M059J (cell line): ENCODE results near the gene FN1. TPM values are rescaled to one million over a fixed set of nuclear protein-coding genes. Genes with fewer than 3 reads are reported as not detected.

Experiments used
- DNase-seq: peaks from one replicate; pipeline ENCODE4 v3.0.0-alpha.2; 2012; ENCODE audit warnings: low read depth
- total RNA-seq: library from RNA; depleted of rRNA; stranded (reverse); fragments of >200 nt; shearing (Covaris generic); gene quantifications from 2 replicates; pipeline ENCODE4 v1.2.3, GENCODE V29; 2014

The FN1 gene
- total RNA-seq, 1 experiment from 2014 or later, result 990 TPM

DNA sequence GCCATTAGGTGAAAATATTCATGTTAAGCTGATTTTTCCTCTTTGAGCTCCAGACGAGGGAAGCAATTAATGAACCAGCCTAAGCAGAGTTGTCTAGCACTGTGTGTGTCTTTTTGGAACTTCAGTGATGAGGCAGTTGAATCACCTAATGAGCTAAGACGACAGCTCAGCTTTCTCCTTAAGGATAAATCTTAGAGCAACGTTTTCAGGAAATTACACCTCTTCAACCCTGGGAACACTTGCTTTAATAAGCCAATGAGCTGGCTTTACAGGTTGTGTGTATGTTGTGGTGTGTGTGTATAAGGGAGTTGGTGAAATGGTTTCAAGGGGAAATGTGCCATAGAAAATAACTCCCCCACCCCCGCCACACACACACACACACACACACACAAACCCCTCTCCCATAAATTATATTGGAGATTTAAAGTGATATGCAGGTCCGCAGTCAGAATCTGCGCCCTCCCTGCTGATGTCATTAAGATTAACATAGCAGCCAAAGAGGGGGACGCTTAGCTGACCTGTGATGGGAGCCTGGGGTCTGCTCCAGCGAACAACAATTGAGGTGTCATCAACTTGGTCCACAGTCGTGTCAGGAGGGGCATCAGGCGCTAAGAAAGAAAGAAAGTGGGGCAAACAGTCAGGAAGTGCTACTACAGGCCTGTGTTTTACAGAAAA is 28.1 kb downstream of the FN1 start:
- DNase-seq, result no peak

DNA sequence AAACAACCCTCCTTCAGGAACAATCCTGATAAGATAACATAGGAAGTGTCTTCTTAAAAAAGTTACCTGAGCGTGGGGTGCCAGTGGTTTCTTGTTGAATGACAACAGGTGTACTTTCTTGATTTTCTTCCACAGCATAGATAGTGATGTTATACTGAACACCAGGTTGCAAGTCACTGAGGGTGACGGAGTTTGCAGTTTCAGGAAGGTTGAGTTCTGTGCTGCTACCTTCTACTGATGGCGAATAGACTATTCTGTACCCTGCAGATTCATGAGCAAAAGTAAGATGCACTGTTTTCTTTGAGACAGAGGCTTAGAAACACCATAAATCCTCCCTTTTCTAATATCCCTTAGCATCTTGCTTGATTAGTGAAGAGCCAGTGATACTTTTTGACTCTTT is 28.8 kb downstream of the FN1 start:
- DNase-seq, result no peak

GRCh38 chr2:215405722-215406581 is 29.9 kb downstream of the FN1 start:
- DNase-seq, result no peak

DNA sequence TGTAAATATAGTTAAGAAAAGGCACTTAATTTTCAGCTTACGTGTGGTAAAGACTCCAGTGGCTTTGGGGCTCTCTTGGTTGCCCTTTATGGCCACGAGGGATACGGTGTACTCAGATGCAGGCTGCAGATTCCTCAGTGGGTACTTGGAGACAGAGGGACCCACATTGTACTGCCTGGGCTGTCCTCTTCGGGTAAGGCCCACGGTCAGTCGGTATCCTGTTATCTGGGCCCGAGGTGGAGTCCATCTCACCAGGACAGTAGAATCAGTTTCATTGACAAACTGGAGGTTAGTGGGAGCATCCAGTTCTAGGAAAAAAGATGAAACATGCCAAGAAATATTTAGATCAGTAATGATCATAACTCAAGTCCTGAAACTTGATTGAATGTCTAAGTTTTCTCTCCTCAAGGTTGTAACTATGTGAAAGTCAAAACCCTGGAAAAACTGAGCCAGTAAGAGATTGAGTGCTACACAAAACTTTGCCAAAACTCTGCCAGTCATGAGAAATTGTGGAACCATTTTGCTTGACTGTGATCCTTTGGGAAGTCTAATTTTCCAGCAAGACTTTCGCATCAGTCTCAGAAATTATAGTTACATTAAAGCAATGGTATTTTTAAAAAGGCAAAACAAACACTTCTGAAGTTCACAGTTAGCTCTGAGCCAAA is 31.4 kb downstream of the FN1 start:
- DNase-seq, result no peak

GRCh38 chr2:215403441-215404347 is 32.2 kb downstream of the FN1 start:
- DNase-seq, result no peak

- peak; percentile 97 for DNase-seq
Observed at GRCh38 chr2:215401896-215402379, 33.9 kb downstream of the FN1 start.

- DNase-seq, result no peak
Observed at GRCh38 chr2:215399067-215399716, 36.7 kb downstream of the FN1 start.

- no peak for DNase-seq
Observed at GRCh38 chr2:215397632-215398341, 38.1 kb downstream of the FN1 start.

- DNase-seq, result peak; percentile 67
Observed at GRCh38 chr2:215396595-215397313, 39.1 kb downstream of the FN1 start.

- no peak for DNase-seq
Observed at GRCh38 chr2:215395687-215396460, 40.0 kb downstream of the FN1 start.

DNA sequence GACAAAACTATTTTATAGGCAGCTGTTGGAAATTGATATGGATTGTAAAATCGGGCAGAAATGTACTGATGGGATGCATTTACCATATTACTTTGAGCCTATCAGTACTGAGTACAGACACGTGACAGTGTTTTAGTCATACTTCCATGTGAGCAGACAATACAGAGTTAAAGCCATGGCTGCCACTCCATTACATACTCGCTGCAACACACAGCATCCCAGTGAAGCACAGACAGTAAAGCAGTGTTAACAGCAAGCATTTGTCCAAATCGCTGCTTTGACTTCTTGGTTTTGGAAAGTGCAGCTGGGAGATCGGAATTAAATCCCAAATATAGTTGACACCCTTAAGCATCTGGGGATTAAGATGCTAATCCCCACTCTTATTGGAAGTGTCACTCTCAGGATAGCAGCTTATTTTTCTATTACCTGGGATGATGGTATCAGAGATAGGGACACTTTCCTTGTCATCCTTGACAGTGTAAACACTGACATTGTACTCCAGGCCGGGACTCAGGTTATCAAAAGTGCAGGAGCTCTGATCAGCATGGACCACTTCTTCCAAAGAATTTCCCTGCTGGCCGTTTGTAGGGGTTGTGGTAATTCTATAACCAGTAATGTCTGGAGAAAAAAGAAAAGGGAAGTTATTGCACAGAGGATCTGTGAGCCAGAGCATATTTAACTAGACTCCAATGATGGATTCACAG is 41.6 kb downstream of the FN1 start:
- DNase-seq, result no peak

GRCh38 chr2:215392687-215393270 is 43.1 kb downstream of the FN1 start:
- no peak for DNase-seq

- no peak for DNase-seq
Observed at GRCh38 chr2:215392164-215392563, 43.7 kb downstream of the FN1 start.

- no peak for DNase-seq
Observed at GRCh38 chr2:215391531-215391930, 44.3 kb downstream of the FN1 start.

GRCh38 chr2:215390550-215390913 is 45.3 kb downstream of the FN1 start:
- no peak for DNase-seq

DNA sequence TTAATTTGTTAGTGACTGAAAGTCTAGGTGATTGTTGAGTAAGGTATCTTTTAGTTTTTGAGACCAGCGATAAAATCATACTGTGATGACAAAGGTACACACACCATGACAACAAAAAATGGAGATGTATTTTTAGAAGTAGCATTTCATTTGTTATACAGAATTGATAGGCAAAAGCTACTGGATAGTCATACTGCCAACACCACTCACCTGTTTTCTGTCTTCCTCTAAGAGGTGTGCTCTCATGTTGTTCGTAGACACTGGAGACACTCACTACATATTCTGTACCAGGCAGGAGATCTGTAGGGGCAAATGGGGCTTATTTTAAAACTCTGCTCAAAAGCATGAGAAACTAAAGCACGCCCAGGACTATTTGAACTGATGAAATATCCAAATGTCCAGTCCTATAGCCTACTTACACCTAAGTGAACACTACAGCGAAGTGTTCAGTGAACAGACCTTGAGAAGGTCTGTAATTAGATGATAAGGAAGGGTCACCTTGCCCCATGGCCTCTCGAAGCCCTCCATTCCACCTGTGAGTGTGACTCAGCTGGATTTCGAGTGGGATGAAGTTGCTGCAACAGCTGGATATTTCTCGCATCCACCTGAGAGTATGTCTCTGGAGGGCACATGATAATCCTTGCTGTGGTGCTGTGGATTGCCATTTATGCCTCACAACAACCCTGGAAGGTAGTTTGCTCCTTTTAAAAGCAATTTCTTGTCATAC is 47.7 kb downstream of the FN1 start:
- DNase-seq, result no peak

DNA sequence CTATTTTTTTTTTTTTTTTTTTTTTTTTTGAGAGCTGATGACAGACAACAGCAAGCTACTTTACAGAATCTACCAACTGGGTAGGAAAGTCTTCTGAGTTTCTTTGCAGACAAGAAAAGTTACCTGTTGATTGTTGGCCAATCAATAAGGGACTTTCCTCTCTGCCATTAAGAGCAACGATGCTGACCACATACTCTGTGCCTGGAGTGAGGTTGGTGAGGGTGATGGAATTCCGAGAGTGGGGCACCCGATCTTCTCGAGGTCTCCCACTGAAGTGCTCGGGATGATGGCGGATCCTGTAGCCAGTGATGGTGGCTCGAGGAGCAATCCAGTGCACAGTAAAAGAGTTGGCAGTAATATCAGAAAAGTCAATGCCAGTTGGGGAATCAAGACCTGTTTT is 49.3 kb downstream of the FN1 start:
- no peak for DNase-seq
